ENCODE measurements around the gene IRF2. TPM values are rescaled to one million over a fixed set of nuclear protein-coding genes. Genes with fewer than 3 reads are reported as not detected.

IRF2 gene
- total and polyA plus RNA-seq, 2 of the 8 experiments (the other 6 are each of a cell fraction or from before 2014, with no cell fraction given): 13.8 to 17.0 TPM

DNA sequence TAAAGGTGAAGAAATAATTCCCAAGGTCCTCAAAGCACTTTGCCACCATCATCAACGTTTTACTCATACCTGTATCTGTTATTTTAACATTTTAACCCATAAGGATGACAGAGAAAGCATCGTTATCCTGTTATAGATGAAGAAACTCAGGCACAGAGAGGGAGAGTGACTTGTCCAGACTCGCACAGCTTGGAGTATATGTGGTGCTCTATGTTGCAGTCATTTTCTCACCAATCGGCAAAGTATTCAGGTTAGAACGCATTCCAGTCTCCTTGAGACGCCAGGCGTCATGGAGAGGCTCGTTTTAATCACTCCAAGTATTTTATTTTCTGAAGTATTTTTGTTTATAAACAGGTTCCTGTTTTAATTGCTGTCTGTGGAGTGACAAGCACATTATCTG is 73.5 kb downstream of the IRF2 start:
- ChIA-PET CTCF (ENCODE audit: partially characterized antibody) (no interaction called here), POLR2A (ENCODE audit: partially characterized antibody) (no interaction called here)
- Histone ChIP-seq H2AFZ (ENCODE audit: low read length) (no peak overlapping the region), H3K23me2 (ENCODE audit: low read depth, low read length) (no peaks in the 10 kb centered on the region), H3K27ac (ENCODE audit: low read depth, low read length) (0 out of 2 replicates have a peak overlapping the region, but pooled peaks have one; percentile 67), H3K36me3 (ENCODE audit: control insufficient read depth in 2 of 4, insufficient read depth in 4 of 4, low read length in 3 of 4) (peaks cover 2 to 9% (median 6%) of the 10 kb centered on the region in 4 experiments; a peak in 5 of 8 replicates), H3K56ac (replicated peaks; ENCODE audit: insufficient read length, low read depth, low read length) (no peak overlapping the region), H2BK120ac (replicated peaks; ENCODE audit: low read depth, low read length) (no peak overlapping the region), H2AK5ac (ENCODE audit: low read depth, low read length) (0 out of 2 replicates have a peak overlapping the region, but pooled peaks have one; percentile 99), H3K79me2 (ENCODE audit: control insufficient read depth in 1 of 2, insufficient read depth in 2 of 2, low read length in 2 of 2) (no peaks in the 10 kb centered on the region), H3K23ac (ENCODE audit: insufficient read length) (no peak overlapping the region), H2BK20ac (ENCODE audit: low read length) (peak overlapping the region; percentile 91; the same call in 1 of the 2 replicates), H3K18ac (ENCODE audit: extremely low read depth, low read length) (no peak overlapping the region), H4K20me1 (replicated peaks in 1 of 2; ENCODE audit: control insufficient read depth in 1 of 2, insufficient read depth in 2 of 2, low read length in 2 of 2) (no peaks in the 10 kb centered on the region), H2BK12ac (ENCODE audit: low read depth, low read length) (peak overlapping the region; percentile 52), H4K5ac (ENCODE audit: insufficient read length, low read depth, low read length) (no peak overlapping the region), H3K9ac (replicated peaks in 1 of 4; ENCODE audit: extremely low read depth in 1 of 4, low read depth in 3 of 4, low read length in 3 of 4) (no peak overlapping the region), H3K4me1 (replicated peaks in 1 of 4; ENCODE audit: control insufficient read depth in 3 of 4, insufficient read depth in 4 of 4, low read length in 3 of 4) (peaks cover 13 to 28% (median 16%) of the 10 kb centered on the region in 4 experiments), H3K14ac (ENCODE audit: insufficient read length) (no peak overlapping the region), H2BK15ac (ENCODE audit: low read length) (0 out of 2 replicates have a peak overlapping the region, but pooled peaks have one; percentile 65), H3K79me1 (ENCODE audit: low read depth, low read length) (no peaks in the 10 kb centered on the region), H4K8ac (ENCODE audit: extremely low read depth, insufficient read depth, low read length) (no peak overlapping the region), H3K27me3 (replicated peaks in 1 of 4; ENCODE audit: control insufficient read depth in 3 of 4, extremely low read depth in 1 of 4, insufficient read depth in 3 of 4, low read length in 3 of 4) (no peaks in the 10 kb centered on the region), H3K4me2 (ENCODE audit: insufficient read depth in 1 of 2, low read depth in 2 of 2, low read length in 2 of 2) (peak overlapping the region in 1 of 2 experiments; percentile 49; a peak in 1 of 4 replicates), H3K4ac (replicated peaks; ENCODE audit: insufficient read length, low read depth, low read length) (peak overlapping the region; percentile 47), H4K91ac (replicated peaks; ENCODE audit: insufficient read length, low read length) (peak overlapping the region; percentile 93), H3K9me3 (ENCODE audit: insufficient read depth in 2 of 2, low read depth in 1 of 2, low read length in 1 of 2) (no peaks in the 10 kb centered on the region), H3K4me3 (ENCODE audit: extremely low read depth in 1 of 4, insufficient read depth in 2 of 4, low read depth in 3 of 4, low read length in 4 of 4) (peak overlapping the region in 1 of 4 experiments; percentile 20; a peak in 1 of 8 replicates), H2BK5ac (ENCODE audit: low read depth, low read length) (peak overlapping the region; percentile 93)
- no peak for DNase-seq (ENCODE audit: low read depth in 1 of 2, low spot score in 2 of 2)
- FAIRE-seq: no peak
- 83% methylated on average over 8 of the region's 8 CpGs; no CpG with 5 or more reads in 1 of the 2 experiments for WGBS, 2 experiments (ENCODE audit: extremely low coverage in 1 of 2, insufficient coverage in 1 of 2, insufficient read length in 1 of 2, insufficient replicate concordance in 2 of 2, low coverage in 1 of 2, low lambda C conversion rate in 2 of 2, missing lambda C conversion rate in 1 of 2)
- TF ChIP-seq BACH1 (IDR thresholded peaks at IDR 0.05; ENCODE audit: low read length) (no peak), CEBPB (IDR thresholded peaks at IDR 0.05; ENCODE audit: low read depth, low read length) (no peak), RNF2 (IDR thresholded peaks at IDR 0.05; ENCODE audit: borderline replicate concordance, low read depth, low read length, missing control alignments, poor library complexity, severe bottlenecking) (no peak), SIRT6 (IDR thresholded peaks at IDR 0.05; ENCODE audit: low read length) (no peak), SP1 (IDR thresholded peaks at IDR 0.05; ENCODE audit: low read depth, low read length) (no peak)
- TF ChIP-seq, protein P1, sequence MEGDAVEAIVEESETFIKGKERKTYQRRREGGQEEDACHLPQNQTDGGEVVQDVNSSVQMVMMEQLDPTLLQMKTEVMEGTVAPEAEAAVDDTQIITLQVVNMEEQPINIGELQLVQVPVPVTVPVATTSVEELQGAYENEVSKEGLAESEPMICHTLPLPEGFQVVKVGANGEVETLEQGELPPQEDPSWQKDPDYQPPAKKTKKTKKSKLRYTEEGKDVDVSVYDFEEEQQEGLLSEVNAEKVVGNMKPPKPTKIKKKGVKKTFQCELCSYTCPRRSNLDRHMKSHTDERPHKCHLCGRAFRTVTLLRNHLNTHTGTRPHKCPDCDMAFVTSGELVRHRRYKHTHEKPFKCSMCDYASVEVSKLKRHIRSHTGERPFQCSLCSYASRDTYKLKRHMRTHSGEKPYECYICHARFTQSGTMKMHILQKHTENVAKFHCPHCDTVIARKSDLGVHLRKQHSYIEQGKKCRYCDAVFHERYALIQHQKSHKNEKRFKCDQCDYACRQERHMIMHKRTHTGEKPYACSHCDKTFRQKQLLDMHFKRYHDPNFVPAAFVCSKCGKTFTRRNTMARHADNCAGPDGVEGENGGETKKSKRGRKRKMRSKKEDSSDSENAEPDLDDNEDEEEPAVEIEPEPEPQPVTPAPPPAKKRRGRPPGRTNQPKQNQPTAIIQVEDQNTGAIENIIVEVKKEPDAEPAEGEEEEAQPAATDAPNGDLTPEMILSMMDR (IDR thresholded peaks at IDR 0.05; ENCODE audit: control extremely low read depth in 1 of 3, insufficient read depth in 1 of 3, low read depth in 1 of 3, low read length in 3 of 3): no peak
